Liver (tissue), 9 donors: ENCODE results near the gene HEPN1. TPM values are rescaled to one million over a fixed set of nuclear protein-coding genes. Genes with fewer than 3 reads are reported as not detected.

Source experiments
- DNase-seq: peaks from one replicate; pipeline ENCODE4 v3.0.0-alpha.2; 2017; ENCODE audit warnings: low spot score
- H3K27ac ChIP-seq, 2 donors: one replicate each; pipeline ENCODE4 v1.7.0; 2013; ENCODE audit warnings: inconsistent platforms in 2 of 2, low read length in 2 of 2, control low read depth in 1 of 2, low read depth in 1 of 2, mild to moderate bottlenecking in 1 of 2
- H3K27me3 ChIP-seq, 4 donors: one replicate each; pipeline versions ENCODE4 v1.6.1 to v1.7.0; 2013; ENCODE audit warnings: low read length in 3 of 4, inconsistent platforms in 1 of 4, mild to moderate bottlenecking in 1 of 4, moderate library complexity in 1 of 4; ENCODE audit not compliant: control insufficient read depth in 4 of 4, insufficient read depth in 4 of 4
- H3K36me3 ChIP-seq, 4 donors: one replicate each; pipeline versions ENCODE4 v1.6.1 to v1.7.0; 2013; ENCODE audit warnings: low read length in 3 of 4, mild to moderate bottlenecking in 3 of 4, low read depth in 1 of 4, moderate library complexity in 1 of 4; ENCODE audit not compliant: control insufficient read depth in 4 of 4, insufficient read depth in 3 of 4
- H3K4me1 ChIP-seq, 4 donors: one replicate each; pipeline versions ENCODE4 v1.6.1 to v1.7.0; 2013; ENCODE audit warnings: low read length in 3 of 4, mild to moderate bottlenecking in 3 of 4, moderate library complexity in 1 of 4; ENCODE audit not compliant: control insufficient read depth in 4 of 4, insufficient read depth in 4 of 4
- H3K4me3 ChIP-seq, 3 donors: one replicate each; pipeline versions ENCODE4 v1.6.1 to v1.7.0; 2013; ENCODE audit warnings: low read length in 3 of 3, control low read depth in 1 of 3, low read depth in 1 of 3, mild to moderate bottlenecking in 1 of 3
- H3K9ac ChIP-seq, 2 donors: one replicate each; pipeline ENCODE4 v1.7.0; 2013; ENCODE audit warnings: low read length in 2 of 2, mild to moderate bottlenecking in 2 of 2, moderate library complexity in 2 of 2, control low read depth in 1 of 2, low read depth in 1 of 2
- H3K9me3 ChIP-seq, 4 donors: one replicate each; pipeline versions ENCODE4 v1.6.1 to v1.7.0; 2013; ENCODE audit warnings: low read length in 3 of 4; ENCODE audit not compliant: control insufficient read depth in 4 of 4
- ATF3 ChIP-seq: IDR thresholded peaks from 2 replicates; pipeline ENCODE4 v1.6.1; 2016; ENCODE audit warnings: antibody characterized with exemption
- EGR1 ChIP-seq, 2 donors: IDR thresholded peaks; 2 replicates each; pipeline ENCODE4 v1.6.1; 2016 to 2018; ENCODE audit warnings: antibody characterized with exemption in 2 of 2, low read depth in 2 of 2
- FOXA1 ChIP-seq: IDR thresholded peaks from 2 replicates; pipeline ENCODE4 v1.6.1; 2016; ENCODE audit warnings: antibody characterized with exemption
- FOXA2 ChIP-seq: IDR thresholded peaks from 2 replicates; pipeline ENCODE4 v1.6.1; 2016; ENCODE audit warnings: antibody characterized with exemption
- GABPA ChIP-seq, 2 donors: IDR thresholded peaks in 1 of 2; conservative IDR thresholded peaks in 1 of 2; 2 replicates each; pipeline ENCODE4 v1.6.1; 2016; ENCODE audit warnings: antibody characterized with exemption in 2 of 2, mild to moderate bottlenecking in 1 of 2, moderate library complexity in 1 of 2
- HNF4A ChIP-seq, 2 donors: conservative IDR thresholded peaks; 2 replicates each; pipeline ENCODE4 v1.6.1; 2016; ENCODE audit warnings: antibody characterized with exemption in 2 of 2, mild to moderate bottlenecking in 2 of 2
- HNF4G ChIP-seq: IDR thresholded peaks from 2 replicates; pipeline ENCODE4 v1.6.1; 2016; ENCODE audit warnings: antibody characterized with exemption
- JUND ChIP-seq, 2 donors: IDR thresholded peaks; 2 replicates each; pipeline ENCODE4 v1.6.1; 2016; ENCODE audit warnings: antibody characterized with exemption in 2 of 2
- MAX ChIP-seq: IDR thresholded peaks from 2 replicates; pipeline ENCODE4 v1.6.1; 2016; ENCODE audit warnings: antibody characterized with exemption
- NR2F2 ChIP-seq: IDR thresholded peaks from 2 replicates; pipeline ENCODE4 v1.6.1; 2016; ENCODE audit warnings: antibody characterized with exemption
- RAD21 ChIP-seq, 2 donors: IDR thresholded peaks; 2 replicates each; pipeline ENCODE4 v1.6.1; 2016; ENCODE audit warnings: antibody characterized with exemption in 2 of 2, mild to moderate bottlenecking in 2 of 2
- REST ChIP-seq: IDR thresholded peaks from 2 replicates; pipeline ENCODE4 v1.6.1; 2016; ENCODE audit warnings: antibody characterized with exemption, mild to moderate bottlenecking
- RXRA ChIP-seq, 2 donors: IDR thresholded peaks; 2 replicates each; pipeline ENCODE4 v1.6.1; 2017 to 2018; ENCODE audit warnings: antibody characterized with exemption in 2 of 2, mild to moderate bottlenecking in 1 of 2
- SP1 ChIP-seq: IDR thresholded peaks from 2 replicates; pipeline ENCODE4 v1.6.1; 2018; ENCODE audit warnings: antibody characterized with exemption, mild to moderate bottlenecking
- TAF1 ChIP-seq: conservative IDR thresholded peaks from 2 replicates; pipeline ENCODE4 v1.6.1; 2016; ENCODE audit warnings: antibody characterized with exemption, mild to moderate bottlenecking
- YY1 ChIP-seq: IDR thresholded peaks from 2 replicates; pipeline ENCODE4 v1.6.1; 2016; ENCODE audit warnings: antibody characterized with exemption, mild to moderate bottlenecking
- ZBTB33 ChIP-seq: IDR thresholded peaks from 2 replicates; pipeline ENCODE4 v1.6.1; 2016; ENCODE audit warnings: antibody characterized with exemption
- WGBS: extraction: QIAGEN DNeasy Blood & Tissue Kit; methylation state at CpG from one replicate; pipeline ENCODE4 v1.1.7; 2013; 5-methylcytosine and 5-hydroxymethylcytosine counted together
- polyA plus RNA-seq, 2 donors: library from polyadenylated mRNA; stranded (reverse) in 1 of 2; unstranded in 1 of 2; fragments of 200-250 nt in 1 of 2; fragments of >200 nt in 1 of 2; fragmentation: Nextera tagmentation in 1 of 2; extraction: Ambion mirVana in 1 of 2; gene quantifications; one replicate each; pipeline versions ENCODE4 v1.2.1 to v1.2.3, GENCODE V29; 2013 to 2015
- total RNA-seq, 2 donors: library from RNA; depleted of rRNA; stranded (reverse); fragments of >200 nt; gene quantifications; one replicate each; pipeline ENCODE4 v1.2.3, GENCODE V29; 2014
- TF ChIP-seq, protein P1 (sequence below): fragments of 150-350 bp; IDR thresholded peaks from 2 replicates; pipeline ENCODE4 v1.5.1; 2017; ENCODE audit warnings: improper control_type of control experiment, low read depth, low read length; ENCODE audit not compliant: missing input control
- donor health status: healthy.
- donor health status: healthy.
- donor health status: healthy.
- donor health status: healthy.
- donor health status: healthy.

HEPN1 gene
- total and polyA plus RNA-seq, 4 donors: 0.22 to 2.6 TPM; not detected in 2

- WGBS: 75% methylated on average over 5 of the region's 5 CpGs
- DNase-seq: no peak
- Histone ChIP-seq H3K9ac (no peak overlapping the region), H3K27ac (peak overlapping the region in 1 of 2 donors; percentile 31), H3K4me1 (peaks cover 0 to 3% (median 0%) of the 10 kb centered on the region in 4 donors), H3K36me3 (no peaks in the 10 kb centered on the region), H3K9me3 (no peaks in the 10 kb centered on the region), H3K4me3 (no peak overlapping the region), H3K27me3 (peaks cover 0 to 2% (median 0%) of the 10 kb centered on the region in 4 donors)
- TF ChIP-seq FOXA1 (no peak), RAD21 (IDR thresholded peaks at IDR 0.05) (no peak), HNF4G (no peak), MAX (no peak), GABPA (IDR thresholded peaks at IDR 0.05 in 1 of 2, conservative IDR thresholded peaks at IDR 0.05 in 1 of 2) (no peak), EGR1 (IDR thresholded peaks at IDR 0.05; ENCODE audit: low read depth in 2 of 2) (no peak), FOXA2 (no peak), NR2F2 (no peak), JUND (IDR thresholded peaks at IDR 0.05) (no peak), TAF1 (no peak), REST (no peak), SP1 (no peak), HNF4A (conservative IDR thresholded peaks at IDR 0.05) (no peak), ZBTB33 (no peak), RXRA (IDR thresholded peaks at IDR 0.05) (no peak)
- TF ChIP-seq, protein P1, sequence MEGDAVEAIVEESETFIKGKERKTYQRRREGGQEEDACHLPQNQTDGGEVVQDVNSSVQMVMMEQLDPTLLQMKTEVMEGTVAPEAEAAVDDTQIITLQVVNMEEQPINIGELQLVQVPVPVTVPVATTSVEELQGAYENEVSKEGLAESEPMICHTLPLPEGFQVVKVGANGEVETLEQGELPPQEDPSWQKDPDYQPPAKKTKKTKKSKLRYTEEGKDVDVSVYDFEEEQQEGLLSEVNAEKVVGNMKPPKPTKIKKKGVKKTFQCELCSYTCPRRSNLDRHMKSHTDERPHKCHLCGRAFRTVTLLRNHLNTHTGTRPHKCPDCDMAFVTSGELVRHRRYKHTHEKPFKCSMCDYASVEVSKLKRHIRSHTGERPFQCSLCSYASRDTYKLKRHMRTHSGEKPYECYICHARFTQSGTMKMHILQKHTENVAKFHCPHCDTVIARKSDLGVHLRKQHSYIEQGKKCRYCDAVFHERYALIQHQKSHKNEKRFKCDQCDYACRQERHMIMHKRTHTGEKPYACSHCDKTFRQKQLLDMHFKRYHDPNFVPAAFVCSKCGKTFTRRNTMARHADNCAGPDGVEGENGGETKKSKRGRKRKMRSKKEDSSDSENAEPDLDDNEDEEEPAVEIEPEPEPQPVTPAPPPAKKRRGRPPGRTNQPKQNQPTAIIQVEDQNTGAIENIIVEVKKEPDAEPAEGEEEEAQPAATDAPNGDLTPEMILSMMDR: no peak
Measured at GRCh38 chr11:124900464-124900863, 18.6 kb upstream of the HEPN1 start.

DNA sequence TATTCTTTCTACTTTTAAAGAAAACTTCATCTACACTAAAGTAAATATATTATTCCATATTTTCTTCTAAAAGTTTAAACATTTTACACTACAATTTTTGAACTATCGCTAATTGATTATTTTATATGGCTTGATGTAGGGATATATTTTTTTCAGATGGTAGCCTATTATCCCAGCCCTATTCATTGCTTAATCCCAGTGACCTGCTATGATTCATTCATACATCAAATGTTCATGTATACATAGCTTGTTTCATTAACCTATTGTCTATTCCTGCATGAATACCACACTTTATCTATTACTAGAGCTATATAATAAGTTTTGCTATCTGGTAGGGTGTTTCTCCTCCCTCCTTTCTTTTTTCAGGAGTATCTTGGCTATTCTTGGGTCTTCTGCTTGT, 16.4 kb upstream of the HEPN1 start:
- Histone ChIP-seq H3K27me3 (peaks cover 0 to 2% (median 0%) of the 10 kb centered on the region in 4 donors), H3K4me1 (peaks cover 0 to 3% (median 0%) of the 10 kb centered on the region in 4 donors), H3K9ac (no peak overlapping the region), H3K9me3 (no peaks in the 10 kb centered on the region), H3K36me3 (no peaks in the 10 kb centered on the region), H3K4me3 (no peak overlapping the region), H3K27ac (no peak overlapping the region)
- WGBS: 95% methylated on average over 1 of the region's 1 CpG
- no peak for DNase-seq
- TF ChIP-seq JUND (IDR thresholded peaks at IDR 0.05): no peak
- TF ChIP-seq ATF3: no peak
- TF ChIP-seq YY1: no peak
- no peak for TF ChIP-seq SP1
- no peak for TF ChIP-seq NR2F2
- TF ChIP-seq REST: no peak
- no peak for TF ChIP-seq ZBTB33
- TF ChIP-seq TAF1: no peak
